ENCODE results near the gene IL4I1.

IL4I1 gene

GRCh38 chr19:49850221-49850486 is 46.5 kb downstream of the IL4I1 start:
- no peak for DNase-seq (ENCODE audit: low read depth)

GRCh38 chr19:49849433-49850220 is 47.1 kb downstream of the IL4I1 start:
- no peak for DNase-seq (ENCODE audit: low read depth)

- no peak for DNase-seq (ENCODE audit: low read depth)
Measured at GRCh38 chr19:49848938-49849337, 47.7 kb downstream of the IL4I1 start.

GRCh38 chr19:49847731-49848696 is 48.7 kb downstream of the IL4I1 start:
- DNase-seq (ENCODE audit: low read depth), result no peak

- no peak for DNase-seq (ENCODE audit: low read depth)
Measured at GRCh38 chr19:49846408-49846807, 50.3 kb downstream of the IL4I1 start.

- no peak for DNase-seq (ENCODE audit: low read depth)
Measured at GRCh38 chr19:49845414-49845813, 51.3 kb downstream of the IL4I1 start.

GRCh38 chr19:49844138-49845095 is 52.3 kb downstream of the IL4I1 start:
- DNase-seq (ENCODE audit: low read depth), result no peak

GRCh38 chr19:49843265-49843664 is 53.4 kb downstream of the IL4I1 start:
- DNase-seq (ENCODE audit: low read depth), result no peak

GRCh38 chr19:49840736-49841249 is 55.9 kb downstream of the IL4I1 start:
- no peak for DNase-seq (ENCODE audit: low read depth)

GRCh38 chr19:49840321-49840720 is 56.4 kb downstream of the IL4I1 start:
- DNase-seq (ENCODE audit: low read depth), result no peak

- DNase-seq (ENCODE audit: low read depth), result no peak
Measured at GRCh38 chr19:49839713-49840112, 57.0 kb downstream of the IL4I1 start.

Measured in stimulated activated CD4-positive, alpha-beta T cell treated with anti-CD3 and anti-CD28 coated beads, Interleukin-2, amount 100 ng/mL, for 4 hours (primary cell).